CD8-positive, alpha-beta memory T cell (primary cell): ENCODE data around the gene ZFC3H1. TPM values are rescaled to one million over a fixed set of nuclear protein-coding genes. Genes with fewer than 3 reads are reported as not detected.
A peak's percentile ranks its signal among the peaks of the same experiment; 100 is the strongest.

Experiments used
- CTCF ChIA-PET: fragments of 350-600 bp; sonication (Branson Sonifier 250); formaldehyde crosslinking; loops from one replicate; lab custom pipeline; 2021; ENCODE audit warnings: antibody characterized with exemption; lab: Charles Lee
- POLR2A ChIA-PET: fragments of 350-600 bp; sonication (Branson Sonifier 250); formaldehyde crosslinking; loops from one replicate; lab custom pipeline; 2021; ENCODE audit warnings: antibody characterized with exemption; lab: Charles Lee
- DNase-seq, 5 donors: peaks; one replicate each; pipeline versions ENCODE4 v3.0.0 to v3.0.0-alpha.2; 2020 to 2022; ENCODE audit warnings: mixed read lengths in 1 of 5
- H3K27ac ChIP-seq: one replicate; pipeline ENCODE4 v1.7.0; 2013; ENCODE audit warnings: low read depth, mild to moderate bottlenecking, low read length, moderate library complexity
- H3K27me3 ChIP-seq: 2 replicates; pipeline ENCODE4 v1.7.0; 2013; ENCODE audit warnings: low read length, mild to moderate bottlenecking; ENCODE audit not compliant: insufficient read depth, poor library complexity, severe bottlenecking
- H3K36me3 ChIP-seq: 2 replicates; pipeline ENCODE4 v1.7.0; 2013; ENCODE audit warnings: mild to moderate bottlenecking, low read length, moderate library complexity; ENCODE audit not compliant: insufficient read depth
- H3K4me1 ChIP-seq: 2 replicates; pipeline ENCODE4 v1.7.0; 2013; ENCODE audit warnings: mild to moderate bottlenecking, low read length, moderate library complexity; ENCODE audit not compliant: insufficient read depth
- H3K4me3 ChIP-seq: 2 replicates; pipeline ENCODE4 v1.7.0; 2013; ENCODE audit warnings: mild to moderate bottlenecking, low read length
- H3K9me3 ChIP-seq: 2 replicates; pipeline ENCODE4 v1.7.0; 2013; ENCODE audit warnings: mild to moderate bottlenecking, low read length
- H3K27ac Mint-ChIP-seq, 8 donors: one replicate each; pipeline ENCODE4 v1.8.0; 2020 to 2021; ENCODE audit warnings: mixed read lengths in 8 of 8, mild to moderate bottlenecking in 6 of 8, inconsistent platforms in 3 of 8, moderate library complexity in 3 of 8
- H3K27me3 Mint-ChIP-seq, 2 donors: one replicate each; pipeline ENCODE4 v1.8.0; 2020 to 2021; ENCODE audit warnings: mixed read lengths in 2 of 2, mild to moderate bottlenecking in 1 of 2, moderate library complexity in 1 of 2
- H3K36me3 Mint-ChIP-seq, 3 donors: one replicate each; pipeline ENCODE4 v1.8.0; 2020 to 2021; ENCODE audit warnings: mixed read lengths in 3 of 3, inconsistent platforms in 1 of 3, mild to moderate bottlenecking in 1 of 3
- H3K4me1 Mint-ChIP-seq, 3 donors: one replicate each; pipeline ENCODE4 v1.8.0; 2020 to 2021; ENCODE audit warnings: mixed read lengths in 3 of 3, inconsistent platforms in 1 of 3, mild to moderate bottlenecking in 1 of 3
- H3K4me3 Mint-ChIP-seq, 7 donors: one replicate each; pipeline ENCODE4 v1.8.0; 2020 to 2021; ENCODE audit warnings: mixed read lengths in 7 of 7, mild to moderate bottlenecking in 6 of 7, moderate library complexity in 4 of 7, inconsistent platforms in 2 of 7
- H3K9me3 Mint-ChIP-seq, 5 donors: one replicate each; pipeline ENCODE4 v1.8.0; 2020 to 2022; ENCODE audit warnings: mixed read lengths in 5 of 5, mild to moderate bottlenecking in 3 of 5, moderate library complexity in 2 of 5, inconsistent platforms in 1 of 5
- polyA plus RNA-seq: library from polyadenylated mRNA; unstranded; fragments of 300-500 nt; fragmentation: Illumina TruSeq; gene quantifications from one replicate; pipeline ENCODE4 v1.2.3, GENCODE V29; 2021
- total RNA-seq, 2 experiments: library from RNA; stranded (reverse); gene quantifications; one replicate each; pipeline ENCODE4 v1.2.3, GENCODE V29; 2021

The ZFC3H1 gene
- total and polyA plus RNA-seq, 3 experiments from 2014 or later: 27.9 to 42.6 (median 37.5) TPM

- Mint-ChIP-seq H3K4me1 (peaks cover 31 to 58% (median 56%) of the 10 kb centered on the region in 3 donors), H3K36me3 (peaks cover 5 to 66% (median 15%) of the 10 kb centered on the region in 3 donors), H3K9me3 (no peaks in the 10 kb centered on the region), H3K4me3 (peak overlapping the region in 1 of 7 donors; percentile 17), H3K27me3 (no peaks in the 10 kb centered on the region), H3K27ac (peak overlapping the region in 2 of 8 donors; percentile 22 to 57)
- H3K27me3 ChIP-seq: no peaks in the 10 kb centered on the region
- H3K4me3 ChIP-seq: no peak overlapping the region
- CTCF ChIA-PET: interaction anchor here (0.8 to 2.2 kb wide), 2 partner anchors 10 to 39 kb away, joined by 3 to 5 read pairs; partner anchors contain the start of gene TMEM19
- DNase-seq: no peak
- POLR2A ChIA-PET: interaction anchor here (0.8 to 0.9 kb wide), 2 partner anchors 17 to 40 kb away, joined by 3 to 5 read pairs; partner anchors contain the start of genes THAP2 and ZFC3H1
- peaks cover 12% of the 10 kb centered on the region for H3K4me1 ChIP-seq
- H3K9me3 ChIP-seq: no peaks in the 10 kb centered on the region
- peaks cover 30% of the 10 kb centered on the region for H3K36me3 ChIP-seq
- no peak overlapping the region for H3K27ac ChIP-seq
Observed at GRCh38 chr12:71646512-71646911, 17.1 kb downstream of the ZFC3H1 start.

GRCh38 chr12:71645268-71645667 is 18.4 kb downstream of the ZFC3H1 start:
- Mint-ChIP-seq H3K4me3 (no peak overlapping the region), H3K27me3 (no peaks in the 10 kb centered on the region), H3K27ac (peak overlapping the region in 5 of 8 donors; percentile 3 to 86 (median 54)), H3K4me1 (peaks cover 31 to 59% (median 58%) of the 10 kb centered on the region in 3 donors), H3K36me3 (peaks cover 5 to 75% (median 18%) of the 10 kb centered on the region in 3 donors), H3K9me3 (no peaks in the 10 kb centered on the region)
- Histone ChIP-seq H3K4me3 (no peak overlapping the region), H3K27ac (no peak overlapping the region), H3K4me1 (peaks cover 3% of the 10 kb centered on the region), H3K27me3 (no peaks in the 10 kb centered on the region), H3K36me3 (peaks cover 38% of the 10 kb centered on the region), H3K9me3 (no peaks in the 10 kb centered on the region)
- POLR2A ChIA-PET: no interaction called here
- DNase-seq: no peak
- CTCF ChIA-PET: interaction anchor here (1.0 to 2.2 kb wide), 2 partner anchors 9 to 101 kb away, joined by 4 to 5 read pairs; no protein-coding TSS in a partner anchor

- Mint-ChIP-seq H3K27me3 (no peaks in the 10 kb centered on the region), H3K36me3 (peaks cover 5 to 82% (median 20%) of the 10 kb centered on the region in 3 donors), H3K27ac (peak overlapping the region in 5 of 8 donors; percentile 39 to 72 (median 61)), H3K4me1 (peaks cover 14 to 49% (median 45%) of the 10 kb centered on the region in 3 donors), H3K9me3 (no peaks in the 10 kb centered on the region), H3K4me3 (no peak overlapping the region)
- ChIA-PET CTCF (interaction anchor here (0.9 kb wide), 1 partner anchor 105 kb away, joined by 3 read pairs; no protein-coding TSS in a partner anchor), POLR2A (no interaction called here)
- Histone ChIP-seq H3K27me3 (no peaks in the 10 kb centered on the region), H3K9me3 (no peaks in the 10 kb centered on the region), H3K4me3 (no peak overlapping the region), H3K36me3 (peaks cover 38% of the 10 kb centered on the region), H3K27ac (no peak overlapping the region), H3K4me1 (no peaks in the 10 kb centered on the region)
- DNase-seq: no peak
Observed at GRCh38 chr12:71642264-71642663, 21.4 kb downstream of the ZFC3H1 start.

- H3K27ac Mint-ChIP-seq: peak overlapping the region in 6 of 8 donors; percentile 3 to 66 (median 37)
- Histone ChIP-seq H3K36me3 (peaks cover 33% of the 10 kb centered on the region), H3K4me3 (no peak overlapping the region), H3K27ac (no peak overlapping the region), H3K9me3 (no peaks in the 10 kb centered on the region), H3K27me3 (no peaks in the 10 kb centered on the region), H3K4me1 (no peaks in the 10 kb centered on the region)
- H3K27me3 Mint-ChIP-seq: no peaks in the 10 kb centered on the region
- peaks cover 9 to 78% (median 22%) of the 10 kb centered on the region in 3 donors for H3K36me3 Mint-ChIP-seq
- POLR2A ChIA-PET: no interaction called here
- H3K4me1 Mint-ChIP-seq: peaks cover 19 to 48% (median 42%) of the 10 kb centered on the region in 3 donors
- no peak overlapping the region for H3K4me3 Mint-ChIP-seq
- CTCF ChIA-PET: no interaction called here
- no peaks in the 10 kb centered on the region for H3K9me3 Mint-ChIP-seq
- no peak for DNase-seq
Observed at GRCh38 chr12:71641390-71641789, 22.3 kb downstream of the ZFC3H1 start.

- H3K27ac Mint-ChIP-seq: peak overlapping the region in 1 of 8 donors; percentile 14
- no peak for DNase-seq
- H3K27ac ChIP-seq: no peak overlapping the region
- H3K9me3 ChIP-seq: no peaks in the 10 kb centered on the region
- H3K36me3 Mint-ChIP-seq: peaks cover 10 to 84% (median 22%) of the 10 kb centered on the region in 3 donors
- H3K36me3 ChIP-seq: peaks cover 41% of the 10 kb centered on the region
- H3K4me1 Mint-ChIP-seq: peaks cover 16 to 43% (median 38%) of the 10 kb centered on the region in 3 donors
- no peaks in the 10 kb centered on the region for H3K27me3 Mint-ChIP-seq
- ChIA-PET POLR2A (no interaction called here), CTCF (interaction anchor here (1.3 kb wide), 1 partner anchor 107 kb away, joined by 4 read pairs; no protein-coding TSS in a partner anchor)
- no peaks in the 10 kb centered on the region for H3K27me3 ChIP-seq
- H3K4me3 Mint-ChIP-seq: no peak overlapping the region
- no peak overlapping the region for H3K4me3 ChIP-seq
- H3K4me1 ChIP-seq: no peaks in the 10 kb centered on the region
- H3K9me3 Mint-ChIP-seq: no peaks in the 10 kb centered on the region
Observed at GRCh38 chr12:71640316-71640715, 23.3 kb downstream of the ZFC3H1 start.

- no peaks in the 10 kb centered on the region for H3K9me3 ChIP-seq
- POLR2A ChIA-PET: no interaction called here
- H3K36me3 Mint-ChIP-seq: peaks cover 10 to 85% (median 27%) of the 10 kb centered on the region in 3 donors
- peaks cover 50% of the 10 kb centered on the region for H3K36me3 ChIP-seq
- H3K4me1 Mint-ChIP-seq: peaks cover 13 to 40% (median 35%) of the 10 kb centered on the region in 3 donors
- H3K4me3 Mint-ChIP-seq: no peak overlapping the region
- H3K9me3 Mint-ChIP-seq: no peaks in the 10 kb centered on the region
- H3K4me1 ChIP-seq: no peaks in the 10 kb centered on the region
- H3K27me3 ChIP-seq: no peaks in the 10 kb centered on the region
- no peak overlapping the region for H3K27ac ChIP-seq
- CTCF ChIA-PET: interaction anchor here (1.3 kb wide), 1 partner anchor 108 kb away, joined by 4 read pairs; no protein-coding TSS in a partner anchor
- peak overlapping the region in 7 of 8 donors; percentile 4 to 84 (median 38) for H3K27ac Mint-ChIP-seq
- no peaks in the 10 kb centered on the region for H3K27me3 Mint-ChIP-seq
- H3K4me3 ChIP-seq: no peak overlapping the region
- DNase-seq: no peak
Observed at GRCh38 chr12:71639341-71639760, 24.3 kb downstream of the ZFC3H1 start.

GRCh38 chr12:71638499-71638898 is 25.1 kb downstream of the ZFC3H1 start:
- H3K27ac ChIP-seq: no peak overlapping the region
- POLR2A ChIA-PET: no interaction called here

GRCh38 chr12:71636704-71637115 is 26.9 kb downstream of the ZFC3H1 start:
- Mint-ChIP-seq H3K4me1 (peaks cover 9 to 24% (median 21%) of the 10 kb centered on the region in 3 donors), H3K4me3 (no peak overlapping the region), H3K27ac (peak overlapping the region; percentile 23 to 95 (median 77)), H3K27me3 (no peaks in the 10 kb centered on the region), H3K9me3 (no peaks in the 10 kb centered on the region), H3K36me3 (peaks cover 5 to 88% (median 33%) of the 10 kb centered on the region in 3 donors)
- Histone ChIP-seq H3K27ac (no peak overlapping the region), H3K9me3 (no peaks in the 10 kb centered on the region), H3K27me3 (no peaks in the 10 kb centered on the region), H3K36me3 (peaks cover 55% of the 10 kb centered on the region), H3K4me3 (no peak overlapping the region), H3K4me1 (no peaks in the 10 kb centered on the region)
- DNase-seq: peak in 2 of 5 donors; percentile 33 to 47
- ChIA-PET CTCF (interaction anchor here (0.6 to 1.6 kb wide), 14 partner anchors 9 to 1094 kb away, joined by 3 to 17 read pairs (median 4); partner anchors contain the start of gene THAP2), POLR2A (no interaction called here)

More at GRCh38 chr12:71638499-71638898, 25.1 kb downstream of the ZFC3H1 start:
- H3K27me3 ChIP-seq: no peaks in the 10 kb centered on the region
- no peak for DNase-seq
- no peaks in the 10 kb centered on the region for H3K9me3 ChIP-seq
- H3K4me1 ChIP-seq: no peaks in the 10 kb centered on the region
- Mint-ChIP-seq H3K4me3 (no peak overlapping the region), H3K27ac (peak overlapping the region in 4 of 8 donors; percentile 11 to 79 (median 42)), H3K36me3 (peaks cover 5 to 85% (median 24%) of the 10 kb centered on the region in 3 donors), H3K4me1 (peaks cover 13 to 33% (median 31%) of the 10 kb centered on the region in 3 donors), H3K27me3 (no peaks in the 10 kb centered on the region), H3K9me3 (no peaks in the 10 kb centered on the region)
- no peak overlapping the region for H3K4me3 ChIP-seq
- CTCF ChIA-PET: no interaction called here
- peaks cover 51% of the 10 kb centered on the region for H3K36me3 ChIP-seq
